Measurements from ENCODE around the gene GRAMD1A.
A peak's percentile ranks its signal among the peaks of the same experiment; 100 is the strongest.

GRAMD1A gene

GRCh38 chr19:35066691-35067563 lies 66.8 kb downstream of the GRAMD1A start (continued):
- TF ChIP-seq OVOL3 (tag by site-specific recombination; IDR thresholded peaks at IDR 0.05) (no peak), ZNF324 (tag by site-specific recombination; IDR thresholded peaks at IDR 0.05) (peak; percentile 38; the same call in 1 of the 2 replicates), ZNF423 (tag by site-specific recombination; IDR thresholded peaks at IDR 0.05) (no peak), PRDM1 (tag by site-specific recombination; IDR thresholded peaks at IDR 0.05) (no peak), PATZ1 (tag by site-specific recombination; IDR thresholded peaks at IDR 0.05) (peak; percentile 81), ZNF292 (tag by site-specific recombination; IDR thresholded peaks at IDR 0.05; ENCODE audit: borderline replicate concordance, low read depth) (no peak), YY2 (tag by site-specific recombination; IDR thresholded peaks at IDR 0.05) (no peak), ZFP37 (tag by site-specific recombination; IDR thresholded peaks at IDR 0.05) (no peak; the same call in 1 of the 2 replicates), ZNF394 (tag by site-specific recombination; IDR thresholded peaks at IDR 0.05; ENCODE audit: borderline replicate concordance) (peak; percentile 44; the same call in 1 of the 2 replicates), SALL2 (tag by site-specific recombination; IDR thresholded peaks at IDR 0.05; ENCODE audit: borderline replicate concordance) (no peak), ZNF121 (tag by site-specific recombination; IDR thresholded peaks at IDR 0.05) (no peak), ZNF362 (tag by site-specific recombination; IDR thresholded peaks at IDR 0.05) (peak; percentile 87), ZBTB17 (tag by site-specific recombination; IDR thresholded peaks at IDR 0.05) (peak; percentile 78), ZNF274 (IDR thresholded peaks at IDR 0.05; ENCODE audit: low read length) (no peak), ZNF274 (tag by site-specific recombination; IDR thresholded peaks at IDR 0.05; ENCODE audit: borderline replicate concordance) (no peak), ZNF830 (tag by site-specific recombination; IDR thresholded peaks at IDR 0.05; ENCODE audit: low read depth) (no peak), ZNF239 (tag by site-specific recombination; IDR thresholded peaks at IDR 0.05) (no peak), ZBTB48 (tag by site-specific recombination; IDR thresholded peaks at IDR 0.05) (no peak; the same call in 1 of the 2 replicates), ZNF660 (tag by site-specific recombination; IDR thresholded peaks at IDR 0.05) (peak; percentile 50; the same call in 1 of the 2 replicates), ZNF140 (tag by site-specific recombination; IDR thresholded peaks at IDR 0.05) (no peak), PRDM2 (tag by site-specific recombination; IDR thresholded peaks at IDR 0.05; ENCODE audit: borderline replicate concordance) (no peak), SP2 (tag by site-specific recombination; IDR thresholded peaks at IDR 0.05) (peak; percentile 53), ZNF449 (tag by site-specific recombination; IDR thresholded peaks at IDR 0.05) (no peak), ZNF777 (tag by site-specific recombination; IDR thresholded peaks at IDR 0.05; ENCODE audit: borderline replicate concordance) (no peak), ZNF366 (tag by site-specific recombination; conservative IDR thresholded peaks at IDR 0.05) (no peak), GFI1B (tag by site-specific recombination; IDR thresholded peaks at IDR 0.05) (no peak), HOXD13 (CRISPR knock-in tag; IDR thresholded peaks at IDR 0.05; ENCODE audit: borderline replicate concordance) (no peak), ZBTB7A (tag by site-specific recombination; IDR thresholded peaks at IDR 0.05; ENCODE audit: low read depth) (no peak), ZBTB1 (tag by site-specific recombination; IDR thresholded peaks at IDR 0.05) (no peak)
